NCI-H524 treated with DMSO at 0.1 percent for 48 hours (cell line): ENCODE measurements around the gene IFT57.
"Not testable (repeated sequence)": the region's sequence is repeated elsewhere in the genome, so short reads cannot be mapped to it uniquely, and the experiment has no call there.

Experiments
- DNase-seq: peaks from one replicate; lab custom pipeline; 2025; lab: John Stamatoyannopoulos, UW

The IFT57 gene

GRCh38 chr3:108221911-108222852 is at the start of gene IFT57:
TSS of gene IFT57 (minus strand) at chr3:108222424. CDS start at chr3:108222322, 102 bp downstream.
- DNase-seq = peak; percentile 98

GRCh38 chr3:108271626-108272025 is 49.4 kb upstream of the IFT57 start:
- no peak for DNase-seq

GRCh38 chr3:108268235-108268634 is 46.0 kb upstream of the IFT57 start:
- not testable (repeated sequence) for DNase-seq

GRCh38 chr3:108264534-108265298 is 42.5 kb upstream of the IFT57 start:
- not testable (repeated sequence) for DNase-seq

- DNase-seq = no peak
Measured at GRCh38 chr3:108255131-108255530, 32.9 kb upstream of the IFT57 start.

GRCh38 chr3:108251844-108252243 is 29.6 kb upstream of the IFT57 start:
- no peak for DNase-seq

- no peak for DNase-seq
Measured at GRCh38 chr3:108251265-108251664, 29.0 kb upstream of the IFT57 start.

GRCh38 chr3:108250626-108251025 is 28.4 kb upstream of the IFT57 start:
- DNase-seq = no peak

- DNase-seq = no peak
Measured at GRCh38 chr3:108243243-108243642, 21.0 kb upstream of the IFT57 start.

GRCh38 chr3:108242776-108243175 is 20.6 kb upstream of the IFT57 start:
- DNase-seq = no peak

- DNase-seq = no peak
Measured at GRCh38 chr3:108241721-108242120, 19.5 kb upstream of the IFT57 start.

GRCh38 chr3:108241146-108241545 is 18.9 kb upstream of the IFT57 start:
- DNase-seq = no peak

GRCh38 chr3:108239082-108239481 is 16.9 kb upstream of the IFT57 start:
- no peak for DNase-seq

GRCh38 chr3:108235290-108235689 is 13.1 kb upstream of the IFT57 start:
- DNase-seq = no peak

- peak; percentile 96 for DNase-seq
Measured at GRCh38 chr3:108234387-108234957, 12.2 kb upstream of the IFT57 start.

GRCh38 chr3:108228286-108228685 is 6.1 kb upstream of the IFT57 start:
- no peak for DNase-seq

GRCh38 chr3:108227131-108227530 is 4.9 kb upstream of the IFT57 start:
- DNase-seq = no peak

- no peak for DNase-seq
Measured at GRCh38 chr3:108225221-108225620, 3.0 kb upstream of the IFT57 start.

GRCh38 chr3:108223928-108224327 is 1.7 kb upstream of the IFT57 start:
- no peak for DNase-seq

GRCh38 chr3:108222853-108223565 is 785 bp upstream of the IFT57 start:
- peak; percentile 50 for DNase-seq

- no peak for DNase-seq
Measured at GRCh38 chr3:108221393-108221792, 831 bp downstream of the IFT57 start.

GRCh38 chr3:108219336-108219735 is 2.9 kb downstream of the IFT57 start:
- no peak for DNase-seq
